ENCODE data around the gene PPM1K. TPM values are rescaled to one million over a fixed set of nuclear protein-coding genes. Genes with fewer than 3 reads are reported as not detected.
A peak's percentile ranks its signal among the peaks of the same experiment; 100 is the strongest.

Gene PPM1K
- total and polyA plus RNA-seq, 5 donors: 48.3 to 109 (median 88.7) TPM

DNA sequence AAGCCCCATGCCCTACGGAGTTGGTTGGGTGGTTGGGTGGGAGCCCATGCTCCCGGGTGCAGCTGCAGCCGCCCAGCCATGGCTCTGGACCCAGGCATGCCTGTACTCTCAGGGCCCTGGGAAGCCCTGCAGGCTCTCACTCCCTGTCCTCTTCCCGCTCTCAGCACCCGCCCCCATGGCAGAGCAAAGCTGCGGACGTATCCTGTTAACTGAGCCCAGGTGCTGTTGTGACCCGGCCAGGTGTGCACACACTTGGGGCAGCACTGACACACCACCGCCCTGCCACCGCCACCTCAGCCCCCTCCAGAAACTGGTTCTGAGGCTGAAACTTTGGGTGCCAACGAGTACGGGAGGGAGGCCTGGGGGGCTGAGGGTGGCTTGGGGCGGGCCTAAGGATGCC, 40.3 kb downstream of the PPM1K start:
- H3K27me3 ChIP-seq (ENCODE audit: control insufficient read depth, insufficient read depth): no peaks in the 10 kb centered on the region
- no peak overlapping the region for H3K27ac ChIP-seq (ENCODE audit: low read length)
- peaks cover 3% of the 10 kb centered on the region for H3K4me1 ChIP-seq (ENCODE audit: control insufficient read depth, insufficient read depth, low read length)
- no peak overlapping the region for H3K4me3 ChIP-seq (ENCODE audit: low read length)
- WGBS: 87% methylated on average over 13 of the region's 13 CpGs
- intact Hi-C loops (cut with DNase I): no loop called here
- no peaks in the 10 kb centered on the region for H3K9me3 ChIP-seq (ENCODE audit: control insufficient read depth, low read length)
- DNase-seq: no peak
- ATAC-seq: peak in 1 of 2 donors; percentile 25

DNA sequence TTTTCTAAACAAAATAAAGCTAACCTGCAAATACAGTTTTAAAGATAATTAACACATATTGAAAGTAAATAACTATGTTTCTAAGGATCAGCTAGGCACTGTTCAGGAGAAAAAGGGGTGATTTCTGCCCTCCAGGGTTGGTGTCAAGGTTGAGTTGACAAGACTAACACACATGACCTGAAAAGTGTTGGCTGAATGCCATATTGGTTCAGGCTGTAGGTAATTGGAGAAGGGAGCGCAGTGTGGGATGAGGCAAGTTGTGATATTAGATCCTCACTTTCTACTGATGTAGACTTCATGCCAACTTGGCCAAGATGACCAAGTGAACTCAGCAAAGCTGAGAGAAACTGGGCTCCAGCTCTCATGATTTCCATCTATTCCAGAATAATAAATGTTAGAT, 42.2 kb downstream of the PPM1K start:
- H3K9me3 ChIP-seq (ENCODE audit: control insufficient read depth, low read length): no peaks in the 10 kb centered on the region
- WGBS: 88% methylated on average over 1 of the region's 1 CpG
- peaks cover 3% of the 10 kb centered on the region for H3K4me1 ChIP-seq (ENCODE audit: control insufficient read depth, insufficient read depth, low read length)
- DNase-seq (no peak), ATAC-seq (no peak)
- no peak overlapping the region for H3K27ac ChIP-seq (ENCODE audit: low read length)
- intact Hi-C loops (cut with DNase I): no loop called here
- H3K27me3 ChIP-seq (ENCODE audit: control insufficient read depth, insufficient read depth): no peaks in the 10 kb centered on the region
- no peak overlapping the region for H3K4me3 ChIP-seq (ENCODE audit: low read length)

DNA sequence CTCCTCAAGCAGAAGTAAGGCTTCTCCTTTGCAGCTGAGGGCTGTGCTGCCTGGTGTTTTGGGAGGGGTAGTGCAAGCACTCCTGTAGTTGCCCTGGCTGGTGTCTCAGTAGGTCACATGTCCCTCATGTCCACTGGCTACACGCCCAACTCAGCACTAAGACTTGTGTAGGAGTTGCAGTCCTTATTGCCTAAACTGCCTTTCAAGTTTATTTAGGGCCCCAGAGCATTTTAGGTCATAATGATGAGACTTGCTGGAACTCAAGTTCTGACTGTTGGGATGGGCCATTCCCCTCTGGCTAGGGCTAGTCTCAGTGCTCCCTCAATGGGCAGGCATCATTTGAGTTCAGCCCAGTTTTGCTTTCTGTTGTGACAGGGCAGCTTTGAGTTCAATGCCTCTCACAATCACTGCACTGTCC, 44.1 kb downstream of the PPM1K start:
- intact Hi-C loops (cut with DNase I): no loop called here
- no peaks in the 10 kb centered on the region for H3K27me3 ChIP-seq (ENCODE audit: control insufficient read depth, insufficient read depth)
- peaks cover 3% of the 10 kb centered on the region for H3K4me1 ChIP-seq (ENCODE audit: control insufficient read depth, insufficient read depth, low read length)
- peak; percentile 89 to 93 for ATAC-seq
- H3K9me3 ChIP-seq (ENCODE audit: control insufficient read depth, low read length): no peaks in the 10 kb centered on the region
- H3K4me3 ChIP-seq (ENCODE audit: low read length): no peak overlapping the region
- H3K27ac ChIP-seq (ENCODE audit: low read length): no peak overlapping the region
- DNase-seq: peak; percentile 62 to 84 (median 81)
- 33% methylated on average over 1 of the region's 1 CpG for WGBS

DNA sequence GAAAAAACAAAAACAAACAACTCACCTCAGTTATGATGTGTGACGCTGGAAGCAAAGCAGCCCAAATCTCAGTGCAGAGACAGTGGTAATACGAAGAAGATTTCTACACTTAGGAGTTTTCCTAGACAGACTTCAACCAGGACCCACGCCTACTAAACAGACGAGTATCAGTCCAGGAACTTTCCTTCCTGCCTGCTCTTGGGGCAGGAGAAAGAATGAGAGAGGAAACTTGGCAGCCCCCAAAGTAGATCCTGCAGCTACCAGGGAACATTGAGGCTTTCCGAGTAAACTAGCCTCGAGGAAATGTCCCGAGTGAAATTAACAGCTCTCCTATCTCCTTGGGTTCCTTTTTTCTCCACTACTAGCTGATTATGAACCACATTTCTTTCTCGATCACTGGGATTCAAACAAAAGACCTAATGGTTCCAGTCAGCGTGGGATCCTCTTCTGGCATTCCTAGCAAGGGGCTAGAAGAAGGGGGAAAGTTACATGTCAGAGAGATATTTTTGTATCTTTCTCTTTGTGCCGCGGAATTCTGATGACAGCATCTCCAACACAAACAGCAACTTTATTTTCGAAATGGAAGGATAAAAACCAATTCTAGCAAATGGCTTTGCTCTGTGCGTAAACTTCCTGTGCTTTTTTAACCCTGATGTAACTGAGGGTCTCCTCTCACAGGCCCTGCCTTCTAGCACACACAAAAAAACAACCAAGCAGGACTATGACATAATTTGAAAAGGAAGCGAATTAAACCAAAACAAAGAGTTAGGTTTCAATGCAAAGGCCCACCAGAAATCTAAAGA, 53.2 kb downstream of the PPM1K start:
- ATAC-seq (peak; percentile 77 to 81), DNase-seq (no peak)
- Histone ChIP-seq H3K9me3 (ENCODE audit: control insufficient read depth, low read length) (no peaks in the 10 kb centered on the region), H3K4me3 (ENCODE audit: low read length) (peak overlapping the region; percentile 58), H3K4me1 (ENCODE audit: control insufficient read depth, insufficient read depth, low read length) (peaks cover 4% of the 10 kb centered on the region), H3K27me3 (ENCODE audit: control insufficient read depth, insufficient read depth) (no peaks in the 10 kb centered on the region), H3K27ac (ENCODE audit: low read length) (peak overlapping the region; percentile 86)
- intact Hi-C loops (cut with DNase I): no loop called here
- WGBS: 7% methylated on average over 14 of the region's 14 CpGs

DNA sequence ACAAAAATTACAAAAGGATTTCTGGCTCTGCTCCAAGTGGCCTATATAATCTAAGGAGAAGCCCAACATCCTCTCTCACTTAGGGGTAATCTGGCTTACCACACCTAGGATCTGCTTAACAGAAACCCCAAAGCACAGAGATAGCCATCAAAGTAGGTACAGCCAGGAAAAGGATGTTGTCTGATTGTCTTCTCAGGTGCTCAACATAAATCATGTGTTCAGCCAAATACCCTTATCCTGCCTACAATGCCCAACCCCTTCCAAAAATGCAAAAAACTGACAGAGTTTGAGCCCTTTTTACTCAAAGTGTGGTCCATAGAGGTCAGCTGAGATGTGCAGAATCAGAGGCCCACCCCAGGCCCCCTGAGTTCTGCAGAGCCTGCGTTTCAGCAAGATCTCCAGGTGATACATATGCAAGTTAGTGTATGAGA, 53.9 kb downstream of the PPM1K start:
- no peak for ATAC-seq
- peak overlapping the region; percentile 58 for H3K4me3 ChIP-seq (ENCODE audit: low read length)
- intact Hi-C loops (cut with DNase I): no loop called here
- peaks cover 4% of the 10 kb centered on the region for H3K4me1 ChIP-seq (ENCODE audit: control insufficient read depth, insufficient read depth, low read length)
- DNase-seq: no peak
- H3K27me3 ChIP-seq (ENCODE audit: control insufficient read depth, insufficient read depth): no peaks in the 10 kb centered on the region
- no peaks in the 10 kb centered on the region for H3K9me3 ChIP-seq (ENCODE audit: control insufficient read depth, low read length)
- H3K27ac ChIP-seq (ENCODE audit: low read length): no peak overlapping the region
- WGBS: 38% methylated on average over 1 of the region's 1 CpG

DNA sequence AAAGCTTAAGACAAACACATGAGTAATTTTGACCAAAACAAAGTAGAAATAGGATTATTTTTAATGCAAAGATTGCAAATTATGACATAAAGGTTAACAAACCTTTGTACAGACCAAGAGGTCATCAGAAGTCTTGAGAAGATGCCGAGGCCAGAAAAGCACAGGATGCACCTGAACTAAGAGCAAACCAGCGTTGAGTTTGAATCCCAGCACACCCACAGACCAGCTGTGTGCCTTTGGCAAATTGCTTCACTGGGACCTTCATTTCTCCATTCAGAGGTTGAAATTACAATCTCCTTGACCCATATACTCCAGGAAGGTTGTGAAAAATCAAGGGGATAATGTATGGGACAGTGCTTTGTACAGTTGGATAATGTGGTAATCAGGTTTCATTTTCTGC, 56.6 kb downstream of the PPM1K start:
- ATAC-seq (no peak), DNase-seq (no peak)
- Histone ChIP-seq H3K9me3 (ENCODE audit: control insufficient read depth, low read length) (no peaks in the 10 kb centered on the region), H3K4me3 (ENCODE audit: low read length) (no peak overlapping the region), H3K27me3 (ENCODE audit: control insufficient read depth, insufficient read depth) (no peaks in the 10 kb centered on the region), H3K27ac (ENCODE audit: low read length) (no peak overlapping the region), H3K4me1 (ENCODE audit: control insufficient read depth, insufficient read depth, low read length) (peaks cover 4% of the 10 kb centered on the region)
- 74% methylated on average over 2 of the region's 2 CpGs for WGBS
- intact Hi-C loops (cut with DNase I): loop anchor here in 1 of 4 donors (10.0 kb wide), 1 partner anchor 227 kb away; the partner anchor contains the start of gene HERC5

DNA sequence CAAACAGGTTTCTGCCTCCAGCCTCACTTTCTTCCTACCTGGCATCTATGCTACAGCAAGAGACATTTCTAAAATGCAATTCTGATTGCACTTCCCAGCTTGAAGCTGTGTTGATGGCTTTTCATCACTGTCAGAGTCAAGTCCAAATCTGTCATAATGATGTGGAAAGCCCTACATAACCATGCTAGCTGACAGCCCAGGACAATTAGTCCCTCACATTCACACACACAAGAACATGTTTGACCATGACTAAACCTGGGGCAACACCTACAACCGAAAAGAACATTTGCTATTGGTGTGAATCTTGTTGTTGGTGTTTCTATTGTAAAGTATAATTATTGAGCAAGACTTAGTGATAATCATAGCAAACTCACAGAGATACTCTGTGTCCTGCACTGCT, 58.2 kb downstream of the PPM1K start:
- ATAC-seq (peak in 1 of 2 donors; percentile 42), DNase-seq (no peak)
- Histone ChIP-seq H3K9me3 (ENCODE audit: control insufficient read depth, low read length) (no peaks in the 10 kb centered on the region), H3K4me3 (ENCODE audit: low read length) (no peak overlapping the region), H3K4me1 (ENCODE audit: control insufficient read depth, insufficient read depth, low read length) (peaks cover 4% of the 10 kb centered on the region), H3K27ac (ENCODE audit: low read length) (no peak overlapping the region), H3K27me3 (ENCODE audit: control insufficient read depth, insufficient read depth) (no peaks in the 10 kb centered on the region)
- intact Hi-C loops (cut with DNase I): loop anchor here in 1 of 4 donors (10.0 kb wide), 1 partner anchor 229 kb away; the partner anchor contains the start of gene HERC5
- 67% methylated on average over 1 of the region's 1 CpG for WGBS

DNA sequence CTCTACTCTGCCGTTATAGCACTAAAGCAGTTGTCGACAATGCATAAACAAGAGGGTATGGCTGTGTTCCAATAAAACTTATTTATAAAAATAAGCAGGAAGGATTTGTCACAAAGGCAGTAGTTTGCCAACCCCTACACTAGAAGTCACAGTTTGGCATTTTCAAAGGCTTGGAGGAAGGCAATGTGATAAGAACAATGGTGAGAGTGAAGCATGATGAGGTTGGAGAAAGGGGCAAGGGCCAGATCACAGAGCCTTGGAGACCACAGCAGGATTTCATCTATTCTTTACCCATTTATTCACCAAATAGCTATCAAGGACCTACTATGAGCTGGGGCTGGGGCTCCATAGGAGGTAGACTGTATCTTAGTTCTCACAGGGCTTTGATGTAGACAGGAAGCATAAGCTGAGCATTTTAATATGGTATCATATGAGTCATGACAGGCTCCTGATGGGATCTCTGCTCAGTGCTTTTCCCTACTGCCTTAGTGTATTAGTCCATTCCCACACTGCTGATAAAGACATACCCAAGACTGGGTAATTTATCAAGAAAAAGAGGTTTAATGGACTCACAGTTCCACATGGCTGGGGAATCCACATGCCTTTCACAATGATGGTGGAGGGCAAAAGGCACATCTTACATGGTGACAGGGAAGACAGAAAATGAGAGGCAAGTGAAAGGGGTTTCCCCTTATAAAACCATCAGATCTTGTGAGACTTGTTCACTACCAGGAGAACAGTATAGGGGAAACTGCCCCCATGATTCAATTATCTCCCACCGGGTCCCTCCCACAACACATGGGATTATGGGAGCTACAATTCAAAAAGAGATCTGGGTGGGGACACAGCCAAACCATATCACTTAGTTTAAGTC, 58.9 kb downstream of the PPM1K start:
- Histone ChIP-seq H3K27ac (ENCODE audit: low read length) (peak overlapping the region; percentile 6), H3K9me3 (ENCODE audit: control insufficient read depth, low read length) (no peaks in the 10 kb centered on the region), H3K4me1 (ENCODE audit: control insufficient read depth, insufficient read depth, low read length) (peaks cover 2% of the 10 kb centered on the region), H3K4me3 (ENCODE audit: low read length) (no peak overlapping the region), H3K27me3 (ENCODE audit: control insufficient read depth, insufficient read depth) (no peaks in the 10 kb centered on the region)
- DNase-seq: no peak
- ATAC-seq: peak; percentile 26 to 41
- intact Hi-C loops (cut with DNase I): loop anchor here in 1 of 4 donors (10.0 kb wide), 1 partner anchor 229 kb away; the partner anchor contains the start of gene HERC5
- 34% methylated on average over 3 of the region's 3 CpGs for WGBS

DNA sequence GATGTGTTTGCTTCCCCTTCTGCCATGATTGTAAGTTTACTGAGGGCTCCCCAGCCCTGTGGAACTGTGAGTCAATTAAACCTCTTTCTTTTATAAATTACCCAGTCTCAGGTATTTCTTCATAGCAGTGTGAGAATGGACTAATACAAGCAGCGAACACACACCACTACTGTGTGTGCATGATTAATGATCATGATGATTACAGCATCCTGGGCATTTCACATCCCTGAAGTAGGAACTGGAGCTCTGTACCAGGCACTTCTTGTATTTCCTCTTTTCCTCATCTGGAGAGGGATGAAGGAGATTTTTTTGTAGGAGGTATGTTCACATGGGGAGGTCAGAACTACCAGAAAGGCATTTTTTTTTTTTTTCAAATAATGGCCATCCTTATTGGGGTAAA, 60.8 kb downstream of the PPM1K start:
- Histone ChIP-seq H3K27me3 (ENCODE audit: control insufficient read depth, insufficient read depth) (no peaks in the 10 kb centered on the region), H3K27ac (ENCODE audit: low read length) (no peak overlapping the region), H3K9me3 (ENCODE audit: control insufficient read depth, low read length) (no peaks in the 10 kb centered on the region), H3K4me3 (ENCODE audit: low read length) (no peak overlapping the region), H3K4me1 (ENCODE audit: control insufficient read depth, insufficient read depth, low read length) (no peaks in the 10 kb centered on the region)
- WGBS: 37% methylated on average over 1 of the region's 1 CpG
- intact Hi-C loops (cut with DNase I): loop anchor here in 3 of 4 donors (5.0 to 10.0 kb wide), 3 partner anchors 154 to 289 kb away; partner anchors contain the start of genes HERC5 (in 1 of the 3) and HERC6 (in 1 of the 3)
- no peak for ATAC-seq
- DNase-seq: no peak

DNA sequence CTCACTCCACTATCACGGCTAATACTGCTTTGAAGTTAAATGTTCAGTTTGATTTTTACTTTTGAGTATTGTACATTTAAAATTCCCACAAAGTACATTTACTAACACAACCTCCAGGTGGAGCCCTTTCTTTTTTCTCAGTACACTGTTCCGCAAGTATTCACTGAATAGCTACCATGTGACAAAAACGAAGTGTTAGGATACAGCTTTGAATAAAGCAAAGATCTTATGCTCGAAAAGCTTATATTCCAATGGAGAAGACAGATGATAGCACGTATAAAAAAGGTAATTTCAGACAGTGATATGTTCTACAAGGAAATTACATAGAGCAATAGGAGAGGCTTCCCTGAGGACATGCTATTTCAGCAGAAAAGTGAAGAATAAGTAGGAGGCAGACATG, 65.3 kb downstream of the PPM1K start:
- H3K9me3 ChIP-seq (ENCODE audit: control insufficient read depth, low read length): no peaks in the 10 kb centered on the region
- H3K27me3 ChIP-seq (ENCODE audit: control insufficient read depth, insufficient read depth): no peaks in the 10 kb centered on the region
- DNase-seq (no peak), ATAC-seq (peak; percentile 57 to 73)
- H3K4me3 ChIP-seq (ENCODE audit: low read length): no peak overlapping the region
- H3K4me1 ChIP-seq (ENCODE audit: control insufficient read depth, insufficient read depth, low read length): no peaks in the 10 kb centered on the region
- intact Hi-C loops (cut with DNase I): loop anchor here in 3 of 4 donors (2.0 to 10.0 kb wide), 6 partner anchors 148 to 364 kb away; partner anchors contain the start of gene HERC5 (in 1 of the 3)
- H3K27ac ChIP-seq (ENCODE audit: low read length): no peak overlapping the region
- WGBS: 1% methylated on average over 5 of the region's 5 CpGs
